Stimulated activated CD4-positive, alpha-beta T cell treated with anti-CD3 and anti-CD28 coated beads, TNF-alpha, amount 100 ng/mL, for 4 hours (primary cell): ENCODE data around the gene COL7A1.
A peak's percentile ranks its signal among the peaks of the same experiment; 100 is the strongest.

Experiments
- DNase-seq, 3 experiments: peaks; one replicate each; pipeline ENCODE4 v3.0.0-alpha.2; 2020; ENCODE audit warnings: low read depth in 3 of 3

The COL7A1 gene

GRCh38 chr3:48619541-48620524, 24.7 kb upstream of the COL7A1 start:
- no peak for DNase-seq

DNA sequence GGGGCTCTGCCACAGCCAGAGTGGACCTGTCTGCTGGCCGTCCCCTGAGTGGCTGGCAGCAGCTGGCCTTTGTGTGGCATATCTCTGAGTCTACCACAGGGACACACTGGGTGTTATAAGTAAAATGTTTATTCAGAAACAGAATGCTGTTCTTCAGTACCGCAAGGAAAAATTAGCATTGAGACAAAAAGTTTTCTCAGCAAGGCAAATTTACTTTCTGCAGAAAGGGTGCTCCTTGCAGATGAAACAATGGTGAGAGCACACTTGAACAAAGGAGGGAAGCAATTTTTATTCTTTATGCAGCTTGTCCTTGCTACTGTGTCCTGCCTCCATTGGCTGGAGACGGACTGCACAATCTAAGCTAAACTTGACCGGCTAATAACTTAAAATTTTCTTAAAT, 22.4 kb upstream of the COL7A1 start:
- no peak for DNase-seq

- DNase-seq = no peak
Measured at GRCh38 chr3:48614044-48614443, 18.9 kb upstream of the COL7A1 start.

GRCh38 chr3:48612309-48612708, 17.2 kb upstream of the COL7A1 start:
- DNase-seq = no peak

DNA sequence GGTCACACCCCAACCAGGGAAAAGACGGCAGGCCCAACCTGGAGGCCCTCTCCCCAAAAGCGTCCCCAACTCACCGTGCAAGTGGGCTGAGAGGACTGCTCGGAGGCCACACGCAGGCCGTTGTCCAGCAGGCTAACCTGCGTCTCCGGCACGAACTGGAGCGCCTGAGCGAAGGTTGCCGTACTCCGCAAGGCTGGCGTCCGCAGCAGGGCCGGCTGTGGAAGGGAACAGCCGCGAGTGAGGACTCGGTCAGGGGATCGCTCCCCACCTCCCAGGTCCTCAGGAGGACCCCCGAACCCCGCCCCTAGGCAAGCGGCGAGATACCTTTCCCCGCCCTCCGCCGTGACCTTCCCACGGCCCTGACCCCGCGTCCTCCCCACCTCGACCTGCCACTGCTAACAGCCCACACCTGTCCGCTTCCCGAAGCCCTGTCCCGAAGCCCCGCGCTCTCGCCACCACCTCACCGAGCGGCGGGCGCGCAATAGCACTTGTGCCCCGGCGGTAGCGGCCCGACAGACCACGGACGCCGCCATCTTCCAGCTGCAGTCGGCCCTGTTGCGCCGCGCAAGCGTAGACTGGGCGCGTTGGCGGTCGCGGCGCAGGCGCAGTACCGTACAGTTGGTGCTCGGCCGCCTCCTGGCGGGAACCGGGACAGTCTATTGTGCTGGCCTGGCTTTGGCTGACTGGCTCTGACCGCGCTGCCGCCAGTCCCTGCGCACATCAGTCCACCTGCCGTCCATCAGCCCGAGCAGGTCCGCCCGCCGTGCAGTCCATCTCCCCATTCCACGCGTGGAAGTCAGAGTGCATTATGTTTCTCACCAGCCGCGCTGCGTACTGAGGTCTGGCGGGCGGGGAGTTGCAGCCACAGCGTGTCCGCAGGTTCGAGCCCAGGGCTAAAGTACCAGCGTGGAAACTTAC, 14.2 kb upstream of the COL7A1 start, which contains the start of gene UQCRC1:
Gene UQCRC1 (minus strand): TSS at position 559 of the 918 bp plus-strand sequence. CDS start 26 bp downstream, at position 533.
- DNase-seq = peak; percentile 79 to 82 (median 82)

DNA sequence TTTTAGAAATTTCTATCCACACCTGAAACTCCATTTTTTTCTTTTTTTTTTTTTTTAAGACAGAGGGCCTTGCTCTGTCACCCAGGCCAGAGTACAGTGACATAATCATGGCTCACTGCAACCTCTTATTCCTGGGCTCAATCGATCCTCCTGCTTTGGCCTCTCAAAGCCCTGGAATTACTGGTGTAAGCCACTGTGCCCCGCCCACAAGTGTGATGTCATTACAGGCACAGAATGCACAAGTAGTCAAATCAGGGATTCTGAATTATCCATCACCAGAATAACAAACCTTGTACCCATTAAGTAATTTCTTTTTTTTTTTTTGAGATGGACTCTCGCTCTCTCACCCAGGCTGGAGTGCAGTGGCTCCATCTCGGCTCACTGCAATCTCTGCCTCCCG, 12.4 kb upstream of the COL7A1 start:
- no peak for DNase-seq

DNA sequence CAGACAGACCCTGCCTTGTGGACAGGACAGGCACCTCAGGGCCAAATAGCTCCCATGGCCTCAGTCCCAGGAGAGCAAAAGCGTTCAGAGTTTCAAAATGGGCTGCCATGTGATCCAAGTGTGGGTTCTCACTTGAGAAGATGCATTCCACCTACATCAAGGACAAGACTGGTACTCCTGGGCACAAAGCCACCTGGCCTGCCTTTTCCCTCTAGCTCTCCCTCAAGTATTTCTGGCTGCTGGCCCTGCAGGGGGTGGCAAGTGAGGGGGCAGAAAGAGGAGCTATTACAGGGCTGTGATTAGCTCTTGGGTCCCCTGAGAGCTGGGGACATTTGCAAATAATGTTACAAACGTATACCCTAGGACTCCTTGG, 6.5 kb upstream of the COL7A1 start:
- no peak for DNase-seq

- DNase-seq = no peak
Measured at GRCh38 chr3:48600711-48601621, 5.8 kb upstream of the COL7A1 start.

GRCh38 chr3:48599509-48600285, 4.6 kb upstream of the COL7A1 start:
- no peak for DNase-seq

DNA sequence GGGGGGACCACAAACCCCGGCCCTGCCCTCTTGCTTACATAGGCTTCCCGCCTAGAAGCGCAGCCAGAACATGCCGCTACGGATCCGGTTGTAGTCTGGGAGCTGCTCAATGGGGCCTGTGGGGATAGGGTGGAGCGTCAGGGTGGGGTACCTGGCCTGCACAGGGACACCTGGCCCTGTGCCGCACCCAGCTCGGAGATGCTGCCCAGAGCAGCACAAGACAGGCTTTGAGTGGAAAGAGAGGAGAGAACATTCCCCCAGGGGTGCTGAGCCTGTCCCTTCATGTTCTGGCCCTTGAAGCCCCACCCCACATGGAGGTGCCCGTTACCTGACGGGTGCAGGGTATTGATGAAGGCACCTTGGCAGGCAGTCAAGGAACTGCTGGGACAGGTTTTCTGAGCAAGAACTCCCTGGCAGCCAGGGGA, 4.0 kb upstream of the COL7A1 start:
- no peak for DNase-seq

- no peak for DNase-seq
Measured at GRCh38 chr3:48598323-48599076, 3.4 kb upstream of the COL7A1 start.

GRCh38 chr3:48597408-48597800, 2.3 kb upstream of the COL7A1 start:
- no peak for DNase-seq

DNA sequence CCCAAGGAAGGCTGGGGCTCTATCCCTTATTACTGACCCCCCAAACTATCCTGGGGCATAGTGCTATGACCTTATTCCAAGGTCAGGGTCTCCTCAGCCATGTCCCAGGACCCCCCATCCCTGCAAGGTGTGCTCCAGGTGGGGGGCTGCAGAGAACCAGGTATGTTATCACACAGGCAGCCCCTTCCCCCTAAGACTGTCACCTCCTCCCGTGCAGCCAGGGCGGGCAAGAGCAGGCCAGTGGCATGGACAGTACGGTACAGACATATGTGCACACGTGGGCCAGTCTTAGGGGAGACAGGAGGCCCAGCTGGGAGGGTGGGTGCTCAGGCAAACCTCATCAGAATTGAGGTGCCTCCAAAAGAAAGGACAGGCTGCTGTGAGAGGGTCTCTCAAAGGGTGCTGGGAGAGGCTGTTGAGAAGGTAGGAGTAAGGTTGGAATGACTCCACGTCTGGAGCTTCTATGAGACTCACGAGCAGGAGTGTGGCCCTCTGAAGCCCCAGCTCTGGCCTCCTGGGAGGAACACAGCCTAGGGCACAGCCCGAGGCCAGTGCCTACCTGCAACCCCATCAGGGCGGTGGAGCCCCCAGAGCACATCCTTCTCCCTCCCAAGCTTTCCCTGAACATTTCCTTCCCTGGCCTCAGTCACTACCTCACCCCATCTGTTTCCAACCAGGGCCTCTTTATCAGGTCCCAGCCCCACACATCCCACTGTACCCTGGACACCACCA, 1.7 kb upstream of the COL7A1 start:
- no peak for DNase-seq

DNA sequence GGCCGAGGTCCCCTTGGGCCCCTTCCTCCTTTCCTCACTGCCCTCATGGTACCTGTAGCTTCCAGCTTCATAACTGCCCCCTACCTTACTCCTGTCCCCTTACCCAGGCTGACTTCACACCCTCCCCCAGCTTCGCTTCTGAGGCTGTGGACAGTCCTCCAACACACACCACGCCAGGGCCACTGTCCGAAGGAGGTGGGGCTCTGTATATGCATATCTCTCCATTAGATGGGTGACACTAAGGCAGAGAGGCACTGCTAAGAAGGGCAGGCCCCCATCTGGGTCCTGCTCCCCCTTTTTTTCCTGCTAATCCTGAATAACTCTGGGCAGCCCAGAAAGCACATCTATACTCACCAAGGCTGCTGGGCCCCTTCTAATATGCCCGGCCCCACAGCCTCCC, 1.0 kb upstream of the COL7A1 start:
- DNase-seq = no peak

DNA sequence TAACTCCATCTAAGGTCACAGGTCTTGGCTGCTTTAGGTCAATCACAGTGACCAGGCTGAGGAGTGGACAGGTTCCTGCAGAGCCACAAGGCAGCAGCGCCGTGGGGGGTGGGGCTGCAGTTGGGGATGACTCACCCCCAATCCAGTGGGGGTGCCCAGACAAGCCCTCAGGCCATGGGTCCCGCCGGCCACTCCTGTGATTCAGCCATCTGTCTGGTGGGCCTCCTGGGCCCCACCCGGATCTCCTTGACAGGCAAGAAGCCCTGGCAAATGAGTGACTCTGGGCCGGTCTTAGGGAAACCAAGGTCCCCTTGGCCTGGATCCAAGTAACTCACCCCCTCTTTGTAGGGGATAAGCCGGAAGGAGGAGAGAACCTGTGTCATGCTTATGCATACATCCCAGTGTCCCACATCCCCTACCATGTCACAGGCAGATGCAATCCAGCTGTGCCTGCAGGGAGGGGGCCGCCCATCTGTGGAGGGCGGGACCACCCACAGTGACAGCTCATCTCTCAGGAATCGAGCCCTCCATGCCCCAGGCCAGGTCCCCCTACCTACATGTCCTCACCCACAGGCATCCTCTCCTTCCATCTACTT, 495 bp upstream of the COL7A1 start:
- no peak for DNase-seq

- DNase-seq = no peak
Measured at GRCh38 chr3:48594417-48595049, 596 bp downstream of the COL7A1 start.

- no peak for DNase-seq
Measured at GRCh38 chr3:48593337-48593736, 1.8 kb downstream of the COL7A1 start.

DNA sequence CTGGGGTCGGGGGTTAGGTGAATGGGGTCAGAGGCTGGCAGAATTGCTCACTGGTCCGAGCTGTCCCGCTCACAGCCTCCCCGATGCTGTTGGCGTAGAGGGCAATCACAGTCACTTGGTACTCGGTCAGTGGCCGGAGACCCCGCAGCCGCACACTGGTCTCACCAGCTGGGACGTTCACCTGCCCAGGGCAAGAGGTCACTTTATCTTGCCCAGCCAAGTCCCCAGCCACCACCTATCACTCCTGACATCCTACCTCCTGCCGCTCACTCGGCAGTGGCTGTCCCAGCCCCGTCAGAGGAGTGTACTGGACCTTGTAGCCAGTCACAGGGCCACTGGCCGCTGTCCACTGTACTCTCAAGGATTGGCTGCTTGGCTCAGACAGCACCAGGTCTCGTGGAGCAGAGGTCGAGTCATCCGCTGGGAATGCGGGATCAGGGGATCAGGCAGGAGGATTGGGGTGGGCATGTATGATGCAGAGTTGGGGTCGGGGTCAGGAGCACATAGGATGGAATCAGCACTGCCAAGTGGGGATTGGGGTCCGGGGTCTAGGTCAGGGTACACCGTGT, 2.5 kb downstream of the COL7A1 start:
- no peak for DNase-seq
